ENCODE results near the gene UNC50.

DNA sequence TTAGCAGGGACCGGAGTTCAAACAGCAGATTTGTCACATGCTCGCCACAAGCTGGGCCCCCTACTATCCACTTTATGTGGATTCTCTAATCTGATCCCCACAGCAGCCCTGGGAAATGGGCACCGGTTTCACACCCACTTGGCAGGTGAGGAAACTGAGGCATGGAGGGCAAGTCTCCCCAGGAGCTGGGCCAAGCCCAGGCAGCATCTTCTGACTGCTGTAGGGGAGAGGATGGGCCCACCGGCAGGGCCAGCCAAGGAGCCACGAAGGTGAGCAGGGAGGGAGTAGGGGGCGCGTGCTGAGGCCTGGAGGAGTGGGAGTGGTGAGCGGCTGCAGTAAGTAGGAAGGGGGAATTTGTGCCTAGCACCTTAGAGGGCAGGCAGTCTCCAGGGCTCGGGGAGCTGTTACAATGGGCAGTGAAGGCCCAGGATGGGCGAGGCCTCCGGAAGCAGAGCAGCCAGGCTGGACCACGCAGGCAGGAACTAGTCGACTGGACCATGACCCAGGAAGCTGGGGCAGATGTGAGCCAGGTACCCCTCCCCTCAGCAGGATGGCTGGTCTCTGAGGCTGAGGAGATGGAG, 37.2 kb upstream of the UNC50 start:
- TF ChIP-seq, protein P1, sequence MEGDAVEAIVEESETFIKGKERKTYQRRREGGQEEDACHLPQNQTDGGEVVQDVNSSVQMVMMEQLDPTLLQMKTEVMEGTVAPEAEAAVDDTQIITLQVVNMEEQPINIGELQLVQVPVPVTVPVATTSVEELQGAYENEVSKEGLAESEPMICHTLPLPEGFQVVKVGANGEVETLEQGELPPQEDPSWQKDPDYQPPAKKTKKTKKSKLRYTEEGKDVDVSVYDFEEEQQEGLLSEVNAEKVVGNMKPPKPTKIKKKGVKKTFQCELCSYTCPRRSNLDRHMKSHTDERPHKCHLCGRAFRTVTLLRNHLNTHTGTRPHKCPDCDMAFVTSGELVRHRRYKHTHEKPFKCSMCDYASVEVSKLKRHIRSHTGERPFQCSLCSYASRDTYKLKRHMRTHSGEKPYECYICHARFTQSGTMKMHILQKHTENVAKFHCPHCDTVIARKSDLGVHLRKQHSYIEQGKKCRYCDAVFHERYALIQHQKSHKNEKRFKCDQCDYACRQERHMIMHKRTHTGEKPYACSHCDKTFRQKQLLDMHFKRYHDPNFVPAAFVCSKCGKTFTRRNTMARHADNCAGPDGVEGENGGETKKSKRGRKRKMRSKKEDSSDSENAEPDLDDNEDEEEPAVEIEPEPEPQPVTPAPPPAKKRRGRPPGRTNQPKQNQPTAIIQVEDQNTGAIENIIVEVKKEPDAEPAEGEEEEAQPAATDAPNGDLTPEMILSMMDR (IDR thresholded peaks at IDR 0.05): no peak
- no peak for TF ChIP-seq POLR2A (IDR thresholded peaks at IDR 0.05)

All from body of pancreas (tissue), 4 donors.